ENCODE results near the gene MYADM. TPM values are rescaled to one million over a fixed set of nuclear protein-coding genes. Genes with fewer than 3 reads are reported as not detected.

The MYADM gene
- total RNA-seq, 1 donor, result 17.4 TPM

DNA sequence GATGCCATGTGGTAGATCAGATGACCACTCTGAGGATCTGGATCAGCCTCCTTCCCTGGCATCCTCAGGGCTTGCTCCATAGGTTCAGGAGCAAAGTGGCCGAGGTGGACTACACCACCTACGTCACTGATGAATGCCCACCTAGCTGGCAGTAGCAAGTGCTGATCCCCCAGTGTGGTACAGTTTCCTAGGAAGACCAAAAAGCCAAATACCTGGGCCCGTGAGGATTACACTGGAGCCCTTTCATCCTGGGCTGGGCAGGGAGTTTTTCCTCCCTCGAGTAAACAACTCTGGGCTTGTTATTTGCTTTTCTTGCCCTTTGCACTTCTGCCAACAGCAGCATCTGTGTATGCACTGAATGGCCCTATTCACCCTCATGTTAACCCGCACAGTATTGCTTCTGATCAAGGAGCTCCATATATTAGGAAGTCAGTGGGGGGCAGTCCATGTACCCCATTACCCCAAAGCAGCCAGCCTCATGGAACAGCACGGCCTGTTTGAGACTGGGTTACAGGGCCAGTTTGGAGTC, 3.3 kb upstream of the MYADM start:
- H3K27me3 ChIP-seq (ENCODE audit: insufficient read depth, low read length), result no peaks in the 10 kb centered on the region
- peaks cover 18% of the 10 kb centered on the region for H3K79me2 ChIP-seq (ENCODE audit: insufficient read depth, low read length)
- peaks cover 15% of the 10 kb centered on the region for H3K4me1 ChIP-seq (ENCODE audit: insufficient read depth, low read length)
- H3K4me2 ChIP-seq (ENCODE audit: insufficient read depth, low read length), result no peak overlapping the region
- H2AFZ ChIP-seq (ENCODE audit: low read length), result no peak overlapping the region
- H3K27ac ChIP-seq (ENCODE audit: low read depth, low read length), result no peak overlapping the region
- no peak overlapping the region for H3K4me3 ChIP-seq (ENCODE audit: insufficient read depth, low read length)
- TF ChIP-seq, protein P1, sequence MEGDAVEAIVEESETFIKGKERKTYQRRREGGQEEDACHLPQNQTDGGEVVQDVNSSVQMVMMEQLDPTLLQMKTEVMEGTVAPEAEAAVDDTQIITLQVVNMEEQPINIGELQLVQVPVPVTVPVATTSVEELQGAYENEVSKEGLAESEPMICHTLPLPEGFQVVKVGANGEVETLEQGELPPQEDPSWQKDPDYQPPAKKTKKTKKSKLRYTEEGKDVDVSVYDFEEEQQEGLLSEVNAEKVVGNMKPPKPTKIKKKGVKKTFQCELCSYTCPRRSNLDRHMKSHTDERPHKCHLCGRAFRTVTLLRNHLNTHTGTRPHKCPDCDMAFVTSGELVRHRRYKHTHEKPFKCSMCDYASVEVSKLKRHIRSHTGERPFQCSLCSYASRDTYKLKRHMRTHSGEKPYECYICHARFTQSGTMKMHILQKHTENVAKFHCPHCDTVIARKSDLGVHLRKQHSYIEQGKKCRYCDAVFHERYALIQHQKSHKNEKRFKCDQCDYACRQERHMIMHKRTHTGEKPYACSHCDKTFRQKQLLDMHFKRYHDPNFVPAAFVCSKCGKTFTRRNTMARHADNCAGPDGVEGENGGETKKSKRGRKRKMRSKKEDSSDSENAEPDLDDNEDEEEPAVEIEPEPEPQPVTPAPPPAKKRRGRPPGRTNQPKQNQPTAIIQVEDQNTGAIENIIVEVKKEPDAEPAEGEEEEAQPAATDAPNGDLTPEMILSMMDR (IDR thresholded peaks at IDR 0.05; ENCODE audit: extremely low read depth, low read depth, low read length), result no peak
- no peaks in the 10 kb centered on the region for H3K36me3 ChIP-seq (ENCODE audit: insufficient read depth, low read length)
- H3K9me3 ChIP-seq (ENCODE audit: low read depth, low read length), result no peaks in the 10 kb centered on the region
- no peaks in the 10 kb centered on the region for H4K20me1 ChIP-seq (ENCODE audit: insufficient read depth, low read length)
- peak; percentile 47 for DNase-seq (ENCODE audit: insufficient read length, low spot score, missing footprints)

DNA sequence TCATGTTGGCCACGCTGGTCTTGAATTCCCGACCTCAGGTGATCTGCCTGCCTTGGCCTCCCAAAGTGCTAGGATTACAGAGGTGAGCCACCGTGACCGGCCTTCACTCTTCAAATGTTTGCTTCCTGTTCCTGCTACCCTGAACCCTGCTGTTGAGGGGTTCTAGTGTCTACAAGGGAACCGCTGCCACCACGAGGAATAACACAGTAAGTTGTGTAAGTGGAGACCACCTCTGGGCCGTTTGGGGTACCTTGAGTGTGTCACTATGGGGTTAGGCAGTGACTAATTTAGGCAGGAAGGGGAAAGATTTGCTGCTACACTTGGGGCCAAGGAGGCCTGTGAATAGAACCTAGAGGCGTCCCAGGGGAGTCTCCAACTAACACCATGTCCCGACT, 2.2 kb upstream of the MYADM start:
- Histone ChIP-seq H3K4me3 (ENCODE audit: insufficient read depth, low read length) (peak overlapping the region; percentile 68), H3K4me2 (ENCODE audit: insufficient read depth, low read length) (peak overlapping the region; percentile 91), H3K36me3 (ENCODE audit: insufficient read depth, low read length) (no peaks in the 10 kb centered on the region), H3K27ac (ENCODE audit: low read depth, low read length) (no peak overlapping the region), H3K9me3 (ENCODE audit: low read depth, low read length) (no peaks in the 10 kb centered on the region), H2AFZ (ENCODE audit: low read length) (peak overlapping the region; percentile 74), H3K4me1 (ENCODE audit: insufficient read depth, low read length) (peaks cover 15% of the 10 kb centered on the region), H4K20me1 (ENCODE audit: insufficient read depth, low read length) (peaks cover 1% of the 10 kb centered on the region), H3K27me3 (ENCODE audit: insufficient read depth, low read length) (no peaks in the 10 kb centered on the region), H3K79me2 (ENCODE audit: insufficient read depth, low read length) (peaks cover 22% of the 10 kb centered on the region)
- peak; percentile 73 for DNase-seq (ENCODE audit: insufficient read length, low spot score, missing footprints)
- TF ChIP-seq, protein P1 (IDR thresholded peaks at IDR 0.05; ENCODE audit: extremely low read depth, low read depth, low read length), result no peak

DNA sequence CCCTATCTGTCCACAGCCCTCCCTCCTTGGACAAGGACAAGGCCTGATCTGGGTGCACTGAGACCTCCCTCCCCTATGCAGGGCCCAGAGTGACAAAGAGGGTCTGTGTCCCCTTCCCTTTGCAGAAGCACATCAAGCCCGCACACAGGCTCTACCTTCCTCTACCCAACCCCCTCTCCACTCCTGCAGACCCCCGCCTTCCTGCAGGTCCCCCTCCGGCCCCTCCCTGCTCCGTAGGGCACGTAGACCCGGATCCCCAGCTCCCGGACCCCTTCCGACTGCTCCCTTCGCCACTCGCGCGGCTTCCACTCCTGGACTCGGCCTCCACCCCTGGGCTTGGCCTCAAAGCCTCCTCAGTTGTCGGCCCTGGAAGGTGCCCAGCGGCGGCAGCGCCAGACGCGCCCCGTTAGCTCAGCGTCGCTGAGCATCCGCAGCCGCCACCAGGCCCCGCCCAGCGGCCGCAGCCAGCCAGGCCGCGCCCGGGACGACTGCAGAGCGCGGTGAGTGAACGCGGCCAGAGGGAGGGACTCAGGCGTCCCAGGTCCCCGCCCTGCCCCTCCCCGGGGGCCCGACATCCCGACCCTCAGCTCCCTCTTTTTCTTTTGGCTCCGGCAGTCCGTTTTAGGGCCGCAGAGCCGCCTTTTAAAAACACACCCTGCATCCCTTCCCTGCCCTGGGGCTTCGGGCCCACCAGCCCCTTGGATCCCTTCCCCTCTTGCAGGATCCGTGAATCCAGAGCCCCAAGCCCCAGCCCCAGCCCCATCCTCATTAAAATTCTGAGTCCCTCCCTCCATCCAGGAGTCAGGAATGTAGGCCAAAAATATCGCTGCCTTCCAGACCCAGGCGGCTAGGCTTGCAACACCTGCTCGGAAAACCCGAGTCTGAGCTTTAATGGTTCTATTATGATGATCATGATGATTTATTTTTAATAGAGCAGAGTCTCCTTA, 1.5 kb upstream of the MYADM start:
- Histone ChIP-seq H3K9me3 (ENCODE audit: low read depth, low read length) (no peaks in the 10 kb centered on the region), H3K36me3 (ENCODE audit: insufficient read depth, low read length) (peaks cover 2% of the 10 kb centered on the region), H3K4me3 (ENCODE audit: insufficient read depth, low read length) (peak overlapping the region; percentile 68), H2AFZ (ENCODE audit: low read length) (peak overlapping the region; percentile 74), H3K79me2 (ENCODE audit: insufficient read depth, low read length) (peaks cover 25% of the 10 kb centered on the region), H3K27ac (ENCODE audit: low read depth, low read length) (peak overlapping the region; percentile 98), H3K4me2 (ENCODE audit: insufficient read depth, low read length) (peak overlapping the region; percentile 91), H4K20me1 (ENCODE audit: insufficient read depth, low read length) (peaks cover 5% of the 10 kb centered on the region), H3K27me3 (ENCODE audit: insufficient read depth, low read length) (no peaks in the 10 kb centered on the region), H3K4me1 (ENCODE audit: insufficient read depth, low read length) (peaks cover 15% of the 10 kb centered on the region)
- DNase-seq (ENCODE audit: insufficient read length, low spot score, missing footprints), result peak; percentile 90
- TF ChIP-seq, protein P1 (IDR thresholded peaks at IDR 0.05; ENCODE audit: extremely low read depth, low read depth, low read length), result no peak

DNA sequence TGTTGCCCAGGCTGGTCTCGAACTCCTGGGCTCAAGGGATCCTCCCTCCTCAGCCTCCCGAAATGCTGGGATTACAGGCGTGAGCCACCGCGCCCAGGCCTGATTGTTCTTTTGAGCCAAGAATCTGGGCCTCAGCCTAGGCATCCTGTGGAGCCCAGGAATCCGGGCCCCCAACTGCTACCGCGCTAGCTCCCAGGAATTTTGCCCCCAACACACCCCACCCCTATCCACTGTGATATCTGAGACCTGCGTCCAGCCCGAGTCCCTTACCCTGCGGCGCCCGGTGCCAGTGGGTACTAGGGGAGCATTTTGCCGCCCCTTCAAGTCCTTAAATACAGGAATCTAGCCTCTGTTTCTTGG, 838 bp upstream of the MYADM start:
- peak overlapping the region; percentile 68 for H3K4me3 ChIP-seq (ENCODE audit: insufficient read depth, low read length)
- peak overlapping the region; percentile 40 for H2AFZ ChIP-seq (ENCODE audit: low read length)
- peak; percentile 83 for DNase-seq (ENCODE audit: insufficient read length, low spot score, missing footprints)

More for the DNA sequence above, 838 bp upstream of the MYADM start:
- H3K27ac ChIP-seq (ENCODE audit: low read depth, low read length), result peak overlapping the region; percentile 98
- peaks cover 29% of the 10 kb centered on the region for H3K79me2 ChIP-seq (ENCODE audit: insufficient read depth, low read length)
- H3K4me1 ChIP-seq (ENCODE audit: insufficient read depth, low read length), result peaks cover 15% of the 10 kb centered on the region
- H3K9me3 ChIP-seq (ENCODE audit: low read depth, low read length), result no peaks in the 10 kb centered on the region
- no peaks in the 10 kb centered on the region for H3K27me3 ChIP-seq (ENCODE audit: insufficient read depth, low read length)
- TF ChIP-seq, protein P1 (IDR thresholded peaks at IDR 0.05; ENCODE audit: extremely low read depth, low read depth, low read length), result no peak
- H4K20me1 ChIP-seq (ENCODE audit: insufficient read depth, low read length), result peaks cover 9% of the 10 kb centered on the region
- H3K4me2 ChIP-seq (ENCODE audit: insufficient read depth, low read length), result peak overlapping the region; percentile 91
- peaks cover 4% of the 10 kb centered on the region for H3K36me3 ChIP-seq (ENCODE audit: insufficient read depth, low read length)
